ENCODE measurements around the gene GLRX3. TPM values are rescaled to one million over a fixed set of nuclear protein-coding genes. Genes with fewer than 3 reads are reported as not detected.
"Not testable (repeated sequence)": the region's sequence is repeated elsewhere in the genome, so short reads cannot be mapped to it uniquely, and the experiment has no call there.

Gene GLRX3
- total RNA-seq, 2 donors from 2014 or later, result 41.6 to 43.1 TPM

DNA sequence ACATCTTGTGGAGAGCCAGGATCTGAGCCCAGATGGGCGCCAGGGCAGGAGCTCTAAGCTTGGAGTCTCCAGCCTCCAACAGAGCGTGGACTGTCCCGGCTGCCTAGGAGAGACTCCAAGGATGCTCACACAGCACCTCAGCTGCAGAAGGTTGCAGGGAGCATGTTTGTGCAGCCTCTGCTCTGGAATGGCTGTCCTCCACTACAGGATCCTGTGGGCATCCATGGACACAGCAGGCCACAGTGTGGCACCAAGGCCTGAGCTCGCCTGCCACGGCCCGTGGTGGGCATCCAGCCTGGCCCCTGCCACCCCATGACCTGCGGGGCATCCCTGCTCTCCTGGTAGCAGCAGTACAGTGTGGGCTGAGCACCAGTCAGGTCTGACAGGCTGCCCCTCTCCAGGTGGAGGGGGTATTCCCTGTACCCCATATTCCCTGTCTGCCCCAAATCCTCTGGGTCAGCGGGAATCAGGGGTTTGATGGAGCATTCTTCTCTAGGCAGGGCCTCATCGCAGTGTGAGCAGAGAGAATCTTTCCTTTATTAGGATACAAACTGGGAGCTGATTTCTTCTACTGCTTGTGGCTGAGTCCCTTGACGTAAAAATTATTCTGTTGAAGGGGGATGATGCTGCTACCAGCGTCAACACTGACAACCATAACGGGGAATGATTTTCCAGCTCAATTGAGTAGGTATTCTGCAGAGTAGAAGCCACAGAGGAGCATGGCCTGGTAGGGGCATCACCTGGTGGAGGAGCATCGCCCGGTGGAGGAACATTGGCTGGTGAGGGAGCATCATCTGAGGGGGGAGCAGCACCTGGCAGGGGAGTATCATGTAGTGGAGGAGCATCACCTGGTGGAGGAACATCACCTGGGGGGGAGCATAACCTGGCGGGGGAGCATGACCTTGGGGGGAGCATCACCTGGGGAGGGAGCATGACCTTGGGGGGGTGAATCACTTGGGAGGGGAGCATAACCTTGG is 60.6 kb downstream of the GLRX3 start:
- ATAC-seq (ENCODE audit: insufficient number of reproducible peaks, low FRiP score, low read depth), result no peak
- no peaks in the 10 kb centered on the region for H3K9me3 ChIP-seq
- no peaks in the 10 kb centered on the region for H3K36me3 ChIP-seq
- DNase-seq (ENCODE audit: low spot score), result no peak
- H3K4me3 ChIP-seq, result no peak overlapping the region
- no peaks in the 10 kb centered on the region for H3K27me3 ChIP-seq (replicated peaks; ENCODE audit: insufficient read depth)
- no peaks in the 10 kb centered on the region for H3K4me1 ChIP-seq (ENCODE audit: control insufficient read depth in 1 of 2, low read depth in 2 of 2)
- H3K27ac ChIP-seq, result no peak overlapping the region
- TF ChIP-seq, protein P1, sequence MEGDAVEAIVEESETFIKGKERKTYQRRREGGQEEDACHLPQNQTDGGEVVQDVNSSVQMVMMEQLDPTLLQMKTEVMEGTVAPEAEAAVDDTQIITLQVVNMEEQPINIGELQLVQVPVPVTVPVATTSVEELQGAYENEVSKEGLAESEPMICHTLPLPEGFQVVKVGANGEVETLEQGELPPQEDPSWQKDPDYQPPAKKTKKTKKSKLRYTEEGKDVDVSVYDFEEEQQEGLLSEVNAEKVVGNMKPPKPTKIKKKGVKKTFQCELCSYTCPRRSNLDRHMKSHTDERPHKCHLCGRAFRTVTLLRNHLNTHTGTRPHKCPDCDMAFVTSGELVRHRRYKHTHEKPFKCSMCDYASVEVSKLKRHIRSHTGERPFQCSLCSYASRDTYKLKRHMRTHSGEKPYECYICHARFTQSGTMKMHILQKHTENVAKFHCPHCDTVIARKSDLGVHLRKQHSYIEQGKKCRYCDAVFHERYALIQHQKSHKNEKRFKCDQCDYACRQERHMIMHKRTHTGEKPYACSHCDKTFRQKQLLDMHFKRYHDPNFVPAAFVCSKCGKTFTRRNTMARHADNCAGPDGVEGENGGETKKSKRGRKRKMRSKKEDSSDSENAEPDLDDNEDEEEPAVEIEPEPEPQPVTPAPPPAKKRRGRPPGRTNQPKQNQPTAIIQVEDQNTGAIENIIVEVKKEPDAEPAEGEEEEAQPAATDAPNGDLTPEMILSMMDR (IDR thresholded peaks at IDR 0.05), result no peak

DNA sequence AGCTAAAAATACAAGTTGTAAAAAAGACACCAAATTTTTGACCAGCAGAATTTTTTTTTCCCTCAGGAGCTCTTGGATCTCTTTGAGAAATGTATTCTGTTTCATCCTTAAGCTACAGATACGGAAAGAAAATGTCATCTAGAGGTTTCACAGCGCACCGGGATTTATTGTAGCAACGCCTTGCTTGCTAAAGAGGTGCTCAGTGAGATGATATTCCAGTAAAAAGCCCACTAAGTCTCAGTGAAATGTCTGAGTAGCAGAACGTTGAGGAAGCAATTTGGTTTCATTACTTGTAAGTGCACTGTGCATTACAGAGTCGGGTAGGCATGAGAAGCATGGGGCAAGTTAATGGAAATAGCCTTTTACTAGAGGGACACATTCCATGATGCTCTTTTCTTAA is 62.5 kb downstream of the GLRX3 start:
- no peak for DNase-seq (ENCODE audit: low spot score)
- Histone ChIP-seq H3K4me1 (ENCODE audit: control insufficient read depth in 1 of 2, low read depth in 2 of 2) (no peaks in the 10 kb centered on the region), H3K36me3 (no peaks in the 10 kb centered on the region), H3K27ac (no peak overlapping the region), H3K9me3 (no peaks in the 10 kb centered on the region), H3K4me3 (no peak overlapping the region), H3K27me3 (replicated peaks; ENCODE audit: insufficient read depth) (no peaks in the 10 kb centered on the region)
- no peak for ATAC-seq (ENCODE audit: insufficient number of reproducible peaks, low FRiP score, low read depth)
- TF ChIP-seq, protein P1 (IDR thresholded peaks at IDR 0.05), result no peak

DNA sequence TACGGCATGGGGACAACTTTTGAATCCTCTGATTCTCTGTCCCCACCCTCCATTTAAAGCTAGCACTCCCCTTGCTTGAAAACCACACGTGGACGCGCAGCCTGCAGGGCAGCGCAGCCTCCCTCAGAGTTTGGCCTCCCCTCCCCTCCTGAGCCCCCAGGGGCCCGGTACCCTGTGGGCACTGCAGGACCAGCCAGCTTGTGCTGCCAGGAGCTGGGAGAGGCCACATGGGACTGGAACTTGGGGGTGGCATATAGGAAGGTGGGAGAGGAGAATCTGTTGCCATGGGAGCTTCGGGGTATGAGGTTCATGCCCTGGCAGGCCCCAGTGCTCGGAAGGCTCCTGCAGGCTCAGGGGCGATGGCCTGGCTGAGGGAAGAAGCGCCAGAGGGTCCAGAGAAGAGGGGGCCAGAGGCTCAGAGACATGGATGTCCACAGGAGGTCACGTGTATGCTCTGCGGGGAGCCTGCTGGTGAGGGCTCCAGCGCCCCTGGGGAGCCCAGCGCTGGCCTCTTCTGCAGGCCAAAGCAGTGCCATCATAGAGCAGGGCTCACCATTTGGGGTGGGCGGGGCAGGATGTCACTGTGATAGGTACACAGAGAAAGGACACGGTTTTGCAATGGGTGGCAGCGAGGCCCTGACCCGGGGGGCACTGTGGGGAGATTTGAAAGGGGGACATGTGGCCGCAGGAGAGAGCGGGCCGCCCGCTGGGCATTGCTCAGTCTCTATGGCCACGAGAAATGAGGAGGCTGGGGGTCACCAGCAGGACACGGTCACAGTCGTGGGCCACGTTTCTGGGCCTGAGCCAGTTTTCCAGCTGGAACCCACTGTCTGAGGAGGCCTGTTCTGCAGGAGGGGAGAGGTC is 64.2 kb downstream of the GLRX3 start:
- ATAC-seq (ENCODE audit: insufficient number of reproducible peaks, low FRiP score, low read depth) (no peak), DNase-seq (ENCODE audit: low spot score) (no peak)
- no peaks in the 10 kb centered on the region for H3K4me1 ChIP-seq (ENCODE audit: control insufficient read depth in 1 of 2, low read depth in 2 of 2)
- no peak overlapping the region for H3K27ac ChIP-seq
- H3K4me3 ChIP-seq, result no peak overlapping the region
- H3K36me3 ChIP-seq, result no peaks in the 10 kb centered on the region
- no peaks in the 10 kb centered on the region for H3K27me3 ChIP-seq (replicated peaks; ENCODE audit: insufficient read depth)
- H3K9me3 ChIP-seq, result no peaks in the 10 kb centered on the region
- TF ChIP-seq, protein P1 (IDR thresholded peaks at IDR 0.05), result no peak

DNA sequence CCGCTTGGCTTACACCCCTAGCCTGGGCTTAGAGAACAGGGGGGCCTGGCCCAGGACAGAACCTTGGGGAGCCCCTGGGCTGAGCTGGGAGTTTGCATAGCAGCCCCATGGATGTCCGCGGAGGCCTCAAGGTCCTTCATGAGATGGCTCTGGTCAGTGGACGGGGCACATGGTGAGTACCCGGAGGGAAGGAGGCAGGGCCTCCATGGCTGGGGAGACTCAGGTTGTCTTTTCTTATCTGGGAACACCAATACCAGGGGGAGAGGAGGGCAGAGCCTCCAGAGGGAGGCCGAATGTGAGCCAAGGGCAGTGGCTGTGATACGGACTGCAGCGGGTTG is 64.8 kb downstream of the GLRX3 start:
- no peaks in the 10 kb centered on the region for H3K9me3 ChIP-seq
- no peak overlapping the region for H3K4me3 ChIP-seq
- no peak for DNase-seq (ENCODE audit: low spot score)
- no peak overlapping the region for H3K27ac ChIP-seq
- H3K4me1 ChIP-seq (ENCODE audit: control insufficient read depth in 1 of 2, low read depth in 2 of 2), result no peaks in the 10 kb centered on the region
- H3K36me3 ChIP-seq, result no peaks in the 10 kb centered on the region
- no peaks in the 10 kb centered on the region for H3K27me3 ChIP-seq (replicated peaks; ENCODE audit: insufficient read depth)
- TF ChIP-seq, protein P1 (IDR thresholded peaks at IDR 0.05), result no peak
- ATAC-seq (ENCODE audit: insufficient number of reproducible peaks, low FRiP score, low read depth), result no peak

DNA sequence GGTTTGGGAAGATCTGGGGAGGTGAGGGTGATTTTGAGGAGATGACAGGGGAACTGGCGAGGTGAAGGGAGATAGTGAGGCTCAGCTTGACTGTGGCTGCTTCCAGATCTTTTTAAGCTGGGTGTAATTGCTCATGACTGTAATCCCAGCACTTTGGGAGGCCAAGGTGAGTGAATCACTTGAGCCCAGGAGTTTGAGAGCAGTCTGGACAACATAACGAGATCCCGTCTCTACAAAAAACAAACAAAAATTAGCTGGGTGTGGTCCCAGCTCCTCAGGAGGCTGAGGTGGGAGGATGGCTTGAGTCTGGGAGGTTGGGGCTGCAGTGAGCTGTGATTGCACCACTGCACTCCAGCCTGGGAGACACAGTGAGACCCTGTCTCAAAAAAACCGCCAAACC is 66.0 kb downstream of the GLRX3 start:
- not testable (repeated sequence) for ATAC-seq (ENCODE audit: insufficient number of reproducible peaks, low FRiP score, low read depth); H3K36me3 ChIP-seq; H3K27ac ChIP-seq; H3K4me1 ChIP-seq (ENCODE audit: control insufficient read depth in 1 of 2, low read depth in 2 of 2); H3K27me3 ChIP-seq (replicated peaks; ENCODE audit: insufficient read depth); DNase-seq (ENCODE audit: low spot score); H3K9me3 ChIP-seq; H3K4me3 ChIP-seq
